Fibroblast of mammary gland (primary cell): ENCODE data around the gene RND2.
"Not testable (repeated sequence)": the region's sequence is repeated elsewhere in the genome, so short reads cannot be mapped to it uniquely, and the experiment has no call there.

Experiments
- DNase-seq: peaks from one replicate; pipeline ENCODE4 v3.0.0-alpha.2; 2010; ENCODE audit warnings: low read depth
- H3K4me3 ChIP-seq: 2 replicates; pipeline ENCODE4 v1.5.1; 2011; ENCODE audit warnings: low read depth, mild to moderate bottlenecking, low read length, moderate library complexity; ENCODE audit not compliant: control insufficient read depth
- CTCF ChIP-seq: conservative IDR thresholded peaks from 2 replicates; pipeline ENCODE4 v1.5.1; 2011; ENCODE audit warnings: low read depth, low read length, inconsistent platforms; ENCODE audit not compliant: control insufficient read depth, insufficient read depth

The RND2 gene

GRCh38 chr17:43024407-43025289, at the start of gene RND2:
TSS of gene RND2 (plus strand) at chr17:43025231. CDS start at chr17:43025348, 117 bp downstream.
- H3K4me3 ChIP-seq: peak within 1 kb of the TSS; percentile 66
- DNase-seq: peak; percentile 97
- TF ChIP-seq CTCF: peak; percentile 85

- H3K4me3 ChIP-seq: no peak overlapping the region
- DNase-seq: no peak
- no peak for TF ChIP-seq CTCF
These were observed 49.8 kb upstream of the RND2 start for GRCh38 chr17:42975265-42975664.

- not testable (repeated sequence) for H3K4me3 ChIP-seq, DNase-seq
These were observed 49.3 kb upstream of the RND2 start for GRCh38 chr17:42975701-42976100.

GRCh38 chr17:42979511-42980273, 45.3 kb upstream of the RND2 start, which contains the start of gene PTGES3L:
TSS of gene PTGES3L (minus strand) at chr17:42980080. CDS start at chr17:42980053, 27 bp downstream.
- no peak for DNase-seq

GRCh38 chr17:42980274-42980765, 44.7 kb upstream of the RND2 start, which contains the start of gene RUNDC1:
TSS of gene RUNDC1 (plus strand) at chr17:42980565. CDS start at chr17:42980577, 12 bp downstream.
- DNase-seq: peak; percentile 68
- TF ChIP-seq CTCF: no peak
- H3K4me3 ChIP-seq: peak within 1 kb of the TSS; percentile 76

More at GRCh38 chr17:42979511-42980273, 45.3 kb upstream of the RND2 start, which contains the start of gene PTGES3L:
- peak within 1 kb of the TSS; percentile 76 for H3K4me3 ChIP-seq
- TF ChIP-seq CTCF: no peak

- DNase-seq: peak; percentile 62
- TF ChIP-seq CTCF: no peak
These were observed 44.1 kb upstream of the RND2 start for GRCh38 chr17:42980766-42981397.

More at GRCh38 chr17:42980766-42981397, 44.1 kb upstream of the RND2 start:
- H3K4me3 ChIP-seq: peak overlapping the region; percentile 76
